K562 treated with DMSO at 1 percent for 48 hours (cell line): Measurements from ENCODE around the gene TBCK. TPM values are rescaled to one million over a fixed set of nuclear protein-coding genes. Genes with fewer than 3 reads are reported as not detected.

Source experiments
- total RNA-seq: library from RNA; unstranded; fragments of 300-600 nt; gene quantifications from 2 replicates; pipeline ENCODE4 v1.2.3, GENCODE V29; 2022; ENCODE audit warnings: low replicate concordance; ENCODE audit errors: extremely low read depth

TBCK gene
- not detected in 2 replicates for total RNA-seq

GRCh38 chr4:106315968-106316772 is at the start of gene TBCK, which contains the start of gene AIMP1:
Gene TBCK (minus strand): TSS chr4:106316209. CDS start chr4:106308960, 7,249 bp downstream.
Gene AIMP1 (plus strand): TSS chr4:106316550. CDS start chr4:106325010, 8,460 bp downstream.

Other genes with a start within 250 kb of the TBCK start
- gene AIMP1, start 341 bp upstream of the TBCK start, total RNA-seq = not detected in 2 replicates
- gene GIMD1, start 52.6 kb upstream of the TBCK start, total RNA-seq = not detected in 2 replicates